Measurements from ENCODE around the gene TMEM208. TPM values are rescaled to one million over a fixed set of nuclear protein-coding genes. Genes with fewer than 3 reads are reported as not detected.

The TMEM208 gene
- total and polyA plus RNA-seq, 12 donors, result 7.6 to 92.0 (median 13.0) TPM

- peak overlapping the region; percentile 55 to 97 (median 84) for H3K4me3 ChIP-seq
- peaks cover 19 to 60% (median 49%) of the 10 kb centered on the region in 9 donors for H3K4me1 ChIP-seq
- intact Hi-C loops (cut with DNase I), result loop anchor here in 2 of 10 donors (5.0 kb wide), 2 partner anchors 56 to 66 kb away; partner anchors contain the start of genes E2F4 (in 1 of the 2), EXOC3L1 (in 1 of the 2) and MATCAP1 (in 1 of the 2)
- TF ChIP-seq CTCF (IDR thresholded peaks at IDR 0.05), result no peak
- H3K27ac ChIP-seq, result peak overlapping the region in 4 of 10 donors; percentile 40 to 97 (median 80)
- H3K36me3 ChIP-seq, result no peaks in the 10 kb centered on the region
- H3K9me3 ChIP-seq, result no peaks in the 10 kb centered on the region
- ATAC-seq (no peak), DNase-seq (no peak)
- WGBS, 2 donors, result 3 to 6% methylated on average over 7 of the region's 7 CpGs
- peaks cover 0 to 34% (median 0%) of the 10 kb centered on the region in 7 donors for H3K27me3 ChIP-seq
These were observed 21.1 kb downstream of the TMEM208 start for GRCh38 chr16:67248073-67248400.

GRCh38 chr16:67248401-67249177 is 21.7 kb downstream of the TMEM208 start, which contains the start of gene SLC9A5:
SLC9A5 (plus strand) TSS chr16:67248979; CDS start chr16:67249015, 36 bp downstream.
- Histone ChIP-seq H3K4me1 (peaks cover 16 to 55% (median 43%) of the 10 kb centered on the region in 9 donors), H3K4me3 (peak within 1 kb of the TSS; percentile 55 to 97 (median 84)), H3K9me3 (no peaks in the 10 kb centered on the region), H3K27me3 (peaks cover 0 to 34% (median 0%) of the 10 kb centered on the region in 7 donors), H3K36me3 (no peaks in the 10 kb centered on the region), H3K27ac (peak within 1 kb of the TSS in 7 of 10 donors; percentile 37 to 99 (median 96))
- ATAC-seq (no peak), DNase-seq (peak in 1 of 2 donors; percentile 57)
- peak in 4 of 9 donors; percentile 21 to 47 (median 28) for TF ChIP-seq CTCF (IDR thresholded peaks at IDR 0.05)
- intact Hi-C loops (cut with DNase I), result loop anchor here in 2 of 10 donors (5.0 kb wide), 2 partner anchors 56 to 66 kb away; partner anchors contain the start of genes E2F4 (in 1 of the 2), EXOC3L1 (in 1 of the 2) and MATCAP1 (in 1 of the 2)
- 1% methylated on average over 73 to 75 of the region's 75 CpGs for WGBS, 2 donors

- intact Hi-C loops (cut with DNase I), result loop anchor here in 2 of 10 donors (5.0 kb wide), 2 partner anchors 57 to 67 kb away; partner anchors contain the start of genes E2F4 (in 1 of the 2), EXOC3L1 (in 1 of the 2) and MATCAP1 (in 1 of the 2)
- TF ChIP-seq CTCF (IDR thresholded peaks at IDR 0.05), result no peak
- Histone ChIP-seq H3K9me3 (no peaks in the 10 kb centered on the region), H3K4me1 (peaks cover 8 to 46% (median 35%) of the 10 kb centered on the region in 9 donors), H3K36me3 (no peaks in the 10 kb centered on the region), H3K4me3 (peak overlapping the region; percentile 42 to 97 (median 76)), H3K27me3 (peaks cover 0 to 34% (median 0%) of the 10 kb centered on the region in 7 donors), H3K27ac (peak overlapping the region in 2 of 10 donors; percentile 32 to 64)
- 14 to 18% methylated on average over 22 of the region's 22 CpGs for WGBS, 2 donors
- no peak for ATAC-seq
- no peak for DNase-seq
These were observed 22.5 kb downstream of the TMEM208 start for GRCh38 chr16:67249178-67250044.

GRCh38 chr16:67250045-67250327 is 23.1 kb downstream of the TMEM208 start:
- peaks cover 0 to 34% (median 0%) of the 10 kb centered on the region in 7 donors for H3K27me3 ChIP-seq
- WGBS, 2 donors, result 75 to 79% methylated on average over 4 of the region's 4 CpGs
- intact Hi-C loops (cut with DNase I), result no loop called here

More at GRCh38 chr16:67250045-67250327, 23.1 kb downstream of the TMEM208 start:
- no peaks in the 10 kb centered on the region for H3K36me3 ChIP-seq
- no peak overlapping the region for H3K4me3 ChIP-seq
- no peaks in the 10 kb centered on the region for H3K9me3 ChIP-seq
- H3K4me1 ChIP-seq, result peaks cover 5 to 41% (median 29%) of the 10 kb centered on the region in 9 donors
- DNase-seq, result no peak
- no peak for ATAC-seq
- no peak overlapping the region for H3K27ac ChIP-seq
- TF ChIP-seq CTCF (IDR thresholded peaks at IDR 0.05), result no peak
